Spleen (tissue), 7 donors: ENCODE results near the gene SLC8B1.

Source experiments
- POLR2A ChIP-seq, 3 donors: fragments of 450-650 bp; IDR thresholded peaks; one replicate each; pipeline ENCODE4 v1.5.1; 2017; ENCODE audit warnings: antibody characterized with exemption in 3 of 3, mild to moderate bottlenecking in 1 of 3
- POLR2AphosphoS5 ChIP-seq, 3 donors: sonication (generic); formaldehyde crosslinking; IDR thresholded peaks; one replicate each; pipeline ENCODE4 v1.5.1; 2017; ENCODE audit warnings: antibody characterized with exemption in 3 of 3
- TF ChIP-seq, protein P1 (sequence below), 11 experiments: fragments of 200-600 bp in 7 of 11; fragments of 450-650 bp in 4 of 11; sonication (generic) in 4 of 11; IDR thresholded peaks in 8 of 11; conservative IDR thresholded peaks in 3 of 11; 1 replicate in 7 of 11; 2 replicates in 4 of 11; pipeline versions ENCODE4 v1.4.0 to v1.8.0; 2016 to 2021; ENCODE audit warnings: antibody characterized with exemption in 11 of 11, inconsistent platforms in 4 of 11, mild to moderate bottlenecking in 1 of 11
- donor health status: DM: no; HTN: no; CAD: no; lungs with moderate emphysema.
- donor health status: DM: no; HTN: no; CAD: no.
- donor health status: DM: no; HTN: no; CAD: no.

DNA sequence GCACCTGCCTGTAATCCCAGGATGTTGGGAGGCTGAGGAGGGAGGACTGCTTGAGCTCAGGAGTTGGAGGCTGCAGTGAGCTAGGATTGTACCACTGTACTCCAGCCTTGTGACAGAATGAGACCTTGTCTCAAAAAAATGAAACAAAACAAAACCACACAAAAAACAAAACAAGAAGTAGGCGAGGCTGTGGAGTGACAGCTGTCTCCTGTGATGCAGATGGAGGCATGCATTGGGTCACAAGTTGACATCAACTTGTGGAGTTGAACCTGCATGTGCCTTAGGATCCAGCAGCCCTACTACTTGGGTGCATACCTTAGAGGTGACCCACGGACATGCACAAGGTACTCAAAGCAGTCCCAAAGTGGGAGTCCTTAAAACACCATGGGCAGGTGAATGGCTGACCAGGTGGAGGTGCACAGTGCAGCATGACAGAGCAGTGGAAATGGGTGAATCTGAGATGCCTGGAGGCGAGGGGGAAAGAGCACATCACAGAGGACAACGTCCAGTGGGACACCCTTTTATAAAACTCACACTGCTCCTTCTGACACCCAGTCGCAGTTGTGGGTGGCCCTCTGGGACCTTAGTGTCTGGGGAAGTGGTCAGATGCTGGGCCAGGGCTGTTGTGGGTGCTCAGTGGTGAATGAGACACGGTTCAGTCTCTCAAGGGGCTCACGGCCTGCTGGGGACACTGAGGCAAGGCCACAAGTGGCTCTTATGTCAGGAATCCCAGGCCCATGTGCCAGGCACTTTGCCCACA lies 36.2 kb upstream of the SLC8B1 start:
- TF ChIP-seq, protein P1, sequence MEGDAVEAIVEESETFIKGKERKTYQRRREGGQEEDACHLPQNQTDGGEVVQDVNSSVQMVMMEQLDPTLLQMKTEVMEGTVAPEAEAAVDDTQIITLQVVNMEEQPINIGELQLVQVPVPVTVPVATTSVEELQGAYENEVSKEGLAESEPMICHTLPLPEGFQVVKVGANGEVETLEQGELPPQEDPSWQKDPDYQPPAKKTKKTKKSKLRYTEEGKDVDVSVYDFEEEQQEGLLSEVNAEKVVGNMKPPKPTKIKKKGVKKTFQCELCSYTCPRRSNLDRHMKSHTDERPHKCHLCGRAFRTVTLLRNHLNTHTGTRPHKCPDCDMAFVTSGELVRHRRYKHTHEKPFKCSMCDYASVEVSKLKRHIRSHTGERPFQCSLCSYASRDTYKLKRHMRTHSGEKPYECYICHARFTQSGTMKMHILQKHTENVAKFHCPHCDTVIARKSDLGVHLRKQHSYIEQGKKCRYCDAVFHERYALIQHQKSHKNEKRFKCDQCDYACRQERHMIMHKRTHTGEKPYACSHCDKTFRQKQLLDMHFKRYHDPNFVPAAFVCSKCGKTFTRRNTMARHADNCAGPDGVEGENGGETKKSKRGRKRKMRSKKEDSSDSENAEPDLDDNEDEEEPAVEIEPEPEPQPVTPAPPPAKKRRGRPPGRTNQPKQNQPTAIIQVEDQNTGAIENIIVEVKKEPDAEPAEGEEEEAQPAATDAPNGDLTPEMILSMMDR (IDR thresholded peaks at IDR 0.05 in 8 of 11, conservative IDR thresholded peaks at IDR 0.05 in 3 of 11) = no peak
- TF ChIP-seq POLR2AphosphoS5 (IDR thresholded peaks at IDR 0.05) (no peak), POLR2A (IDR thresholded peaks at IDR 0.05) (no peak)
